NCI-H774 (cell line): Measurements from ENCODE around the gene CFP.

ENCODE experiments used
- DNase-seq: peaks from one replicate; lab custom pipeline; 2025; lab: John Stamatoyannopoulos, UW

The CFP gene

DNA sequence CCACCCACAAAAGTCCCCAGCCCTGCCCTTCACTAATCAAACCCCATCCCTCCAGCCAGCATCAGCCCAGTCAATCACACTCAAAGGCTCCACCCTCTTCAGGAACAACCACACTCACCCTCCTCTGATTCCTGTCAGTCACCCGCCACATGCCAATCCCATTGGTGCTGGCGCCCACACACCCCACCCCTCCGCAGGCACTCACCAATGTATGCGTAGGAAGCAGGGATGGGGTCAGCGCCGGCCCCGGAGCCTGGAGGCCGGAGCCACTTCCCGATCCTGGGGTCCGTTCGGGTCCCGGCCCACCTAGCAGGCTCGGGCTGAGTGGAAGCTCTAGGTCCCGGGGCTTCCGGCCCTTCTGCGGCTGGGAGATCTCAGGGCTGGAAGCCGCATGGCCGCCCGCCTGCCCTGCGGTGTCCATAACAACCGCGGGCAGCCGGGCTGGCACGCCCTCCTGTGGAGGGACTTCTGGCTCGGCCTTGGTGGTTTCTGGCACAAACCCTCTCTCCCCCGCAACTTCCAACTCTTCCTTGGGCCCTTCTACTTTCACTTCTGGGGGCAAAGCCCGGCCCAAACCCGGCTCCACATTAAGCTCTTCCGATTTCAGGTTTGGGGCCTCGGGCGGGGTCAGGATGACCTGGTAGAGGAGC, 7.9 kb upstream of the CFP start:
- no peak for DNase-seq

DNA sequence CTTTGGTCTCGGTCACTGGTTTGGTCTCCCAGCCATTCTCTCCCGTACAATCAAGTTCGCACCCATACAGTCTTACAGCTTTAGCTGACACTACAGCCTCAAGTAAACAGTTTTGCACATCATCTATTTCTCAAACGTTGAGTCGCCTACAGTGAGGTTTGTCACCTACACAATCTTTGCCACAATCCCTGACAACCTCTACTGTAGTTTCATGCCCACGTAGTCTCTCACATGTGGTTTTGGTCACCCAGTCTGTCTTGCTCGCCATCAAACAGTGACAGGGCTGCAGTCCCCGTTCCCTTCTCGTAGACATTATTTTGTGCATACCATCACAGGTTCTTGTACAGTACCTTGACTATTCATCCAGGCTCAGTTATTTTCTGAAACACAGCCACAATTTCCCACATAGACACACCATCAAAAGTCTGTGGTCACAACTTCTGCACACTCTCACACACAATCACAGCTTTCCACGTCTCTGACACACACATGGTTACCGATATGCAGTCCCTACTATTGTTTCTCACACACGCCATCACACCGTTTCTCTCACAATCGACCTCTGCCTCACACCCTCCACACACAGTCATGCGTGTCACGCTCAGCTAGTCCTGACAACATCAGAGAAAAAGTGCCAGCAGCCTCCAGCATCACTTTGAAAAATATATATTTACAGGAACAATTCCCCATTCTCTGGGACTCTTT, 5.3 kb upstream of the CFP start:
- DNase-seq, result no peak

GRCh38 chrX:47633689-47634590, 4.2 kb upstream of the CFP start:
- no peak for DNase-seq

DNA sequence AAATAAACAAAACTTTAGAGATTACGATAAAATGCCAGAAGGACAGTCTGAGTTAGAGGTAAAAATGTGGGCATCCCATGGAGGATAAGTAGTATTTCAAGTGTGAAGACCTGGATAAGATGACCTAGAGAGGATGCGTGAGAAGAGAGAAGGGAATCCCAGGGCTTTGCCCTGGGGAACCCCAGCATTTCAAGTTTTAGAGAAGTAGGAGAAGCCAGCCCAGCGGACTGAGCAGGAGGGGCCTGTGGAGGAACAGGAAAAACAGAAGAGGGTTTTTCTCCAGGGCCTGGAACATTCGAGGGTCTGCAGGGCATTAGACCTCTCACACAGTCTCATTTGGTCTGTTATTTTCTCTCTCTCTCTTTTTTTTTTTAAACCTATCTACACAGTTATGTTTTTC, 2.9 kb upstream of the CFP start:
- DNase-seq, result no peak

DNA sequence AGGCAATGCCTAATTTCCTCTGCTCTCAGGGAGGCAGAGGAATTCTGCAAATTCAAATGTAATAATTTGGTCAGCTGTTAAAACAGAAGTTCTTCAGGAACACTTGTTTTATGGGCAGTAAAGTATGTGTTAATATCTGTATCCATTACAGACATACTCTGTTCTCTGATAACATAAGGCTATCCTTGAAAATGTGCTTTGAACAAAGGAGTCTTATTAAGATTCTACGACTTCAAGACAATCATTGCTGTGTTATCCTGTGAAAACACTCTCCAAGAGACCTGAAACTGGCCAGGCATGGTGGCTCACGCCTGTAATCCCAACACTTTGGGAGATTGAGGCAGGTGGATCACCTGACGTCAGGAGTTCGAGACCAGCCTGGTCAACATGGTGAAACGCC, 1.9 kb upstream of the CFP start:
- no peak for DNase-seq

- no peak for DNase-seq
Observed at GRCh38 chrX:47628982-47629381, 748 bp downstream of the CFP start.

DNA sequence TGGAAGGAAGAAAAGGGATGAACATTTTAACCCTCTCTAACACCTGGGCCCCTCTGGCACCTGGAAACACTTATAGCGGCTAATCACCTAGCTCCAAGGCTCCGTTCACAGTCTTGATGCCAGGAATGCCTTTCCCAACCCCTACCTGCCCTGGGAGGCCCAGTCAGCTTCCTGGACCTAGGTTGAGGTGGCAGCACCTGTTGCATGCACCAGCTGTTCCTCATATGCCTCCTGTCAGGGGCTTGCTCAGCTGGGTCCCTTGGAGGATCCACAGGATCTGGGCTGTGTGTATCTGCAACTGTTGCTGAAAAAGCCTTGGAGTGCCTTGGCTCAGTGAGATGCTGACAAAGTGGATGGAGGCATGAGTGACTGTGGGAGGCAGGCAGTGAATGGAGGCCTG, 4.4 kb downstream of the CFP start:
- no peak for DNase-seq

GRCh38 chrX:47623540-47624027, 6.1 kb downstream of the CFP start:
- peak; percentile 72 for DNase-seq

GRCh38 chrX:47621851-47622250, 7.9 kb downstream of the CFP start:
- no peak for DNase-seq

- DNase-seq, result no peak
Observed at GRCh38 chrX:47620303-47620685, 9.4 kb downstream of the CFP start.

DNA sequence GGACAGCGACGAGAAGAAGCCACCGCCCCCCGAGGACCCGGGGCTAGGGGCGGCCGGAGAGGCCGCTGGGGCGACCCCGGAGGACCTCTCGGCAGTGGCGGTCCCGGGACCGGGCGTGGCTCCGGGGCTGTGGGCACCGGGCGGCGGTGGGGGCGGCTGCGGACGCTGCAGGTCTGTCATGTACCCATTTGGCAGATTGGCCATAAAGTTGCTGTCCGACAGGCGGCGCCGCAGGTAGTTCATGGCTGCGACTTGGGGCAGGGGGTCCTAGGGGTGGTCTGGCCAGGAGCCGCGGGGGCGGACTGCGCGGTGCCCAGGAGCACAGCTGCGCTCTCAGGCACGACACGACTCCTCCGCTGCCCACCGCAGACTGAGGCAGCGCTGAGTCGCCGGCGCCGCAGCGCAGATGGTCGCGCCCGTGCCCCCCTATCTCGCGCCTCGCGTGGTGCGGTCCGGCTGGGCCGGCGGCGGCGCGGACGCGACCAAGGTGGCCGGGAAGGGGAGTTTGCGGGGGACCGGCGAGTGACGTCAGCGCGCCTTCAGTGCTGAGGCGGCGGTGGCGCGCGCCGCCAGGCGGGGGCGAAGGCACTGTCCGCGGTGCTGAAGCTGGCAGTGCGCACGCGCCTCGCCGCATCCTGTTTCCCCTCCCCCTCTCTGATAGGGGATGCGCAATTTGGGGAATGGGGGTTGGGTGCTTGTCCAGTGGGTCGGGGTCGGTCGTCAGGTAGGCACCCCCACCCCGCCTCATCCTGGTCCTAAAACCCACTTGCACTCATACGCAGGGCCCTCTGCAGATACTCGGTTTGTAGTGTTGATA, 10.0 kb downstream of the CFP start, which contains the start of gene SYN1:
TSS of gene SYN1 (minus strand) at position 372 of the 817 bp plus-strand sequence. CDS start at position 243, 129 bp downstream.
- DNase-seq, result peak; percentile 77

DNA sequence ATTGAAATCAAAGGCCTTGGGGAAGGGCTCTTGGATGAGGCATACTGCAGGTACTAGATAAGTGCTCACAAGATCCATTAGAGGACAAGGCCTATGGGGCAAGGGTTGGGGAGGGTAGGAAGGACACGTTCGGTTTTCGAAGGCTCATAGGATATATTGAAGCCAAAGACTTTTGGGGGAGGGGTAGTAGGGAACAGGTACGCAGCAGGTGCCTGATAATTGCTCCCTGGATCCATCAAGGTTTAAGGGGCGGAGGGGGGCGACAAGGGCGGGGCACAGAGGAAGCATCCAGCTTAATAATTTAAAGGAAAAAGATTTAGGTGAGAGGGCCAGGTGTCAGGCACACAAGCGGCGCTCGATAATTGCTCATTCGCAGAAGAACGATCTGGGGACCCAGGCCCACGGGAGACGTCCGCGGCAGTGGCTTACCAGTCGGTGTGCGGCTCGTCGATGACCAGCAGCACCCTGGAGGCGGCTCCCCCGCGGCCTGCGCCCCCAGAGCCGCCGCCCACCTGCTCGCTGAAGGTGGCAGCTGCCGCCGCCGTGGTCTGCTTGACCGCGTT, 10.7 kb downstream of the CFP start:
- DNase-seq, result no peak

- DNase-seq, result no peak
Observed at GRCh38 chrX:47614618-47615017, 15.1 kb downstream of the CFP start.

DNA sequence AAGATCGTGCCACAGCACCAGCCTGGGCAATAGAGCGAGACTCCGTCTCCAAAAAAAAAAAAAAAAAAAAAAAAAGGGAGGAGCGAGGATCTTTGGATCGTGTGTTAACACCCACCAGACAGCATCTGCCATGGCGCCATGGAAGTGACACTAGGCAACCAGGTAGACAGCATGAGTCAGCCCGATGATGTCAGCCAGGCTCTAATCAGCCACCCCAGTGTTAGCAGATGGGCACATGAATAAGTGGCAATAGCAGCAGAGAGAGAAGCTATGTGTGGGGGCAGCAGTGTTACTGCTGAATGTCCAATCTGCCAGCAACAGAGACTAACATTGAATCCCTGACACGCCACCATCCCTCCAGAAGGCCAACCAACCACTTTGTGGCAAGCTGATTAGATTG, 16.6 kb downstream of the CFP start:
- DNase-seq, result no peak

DNA sequence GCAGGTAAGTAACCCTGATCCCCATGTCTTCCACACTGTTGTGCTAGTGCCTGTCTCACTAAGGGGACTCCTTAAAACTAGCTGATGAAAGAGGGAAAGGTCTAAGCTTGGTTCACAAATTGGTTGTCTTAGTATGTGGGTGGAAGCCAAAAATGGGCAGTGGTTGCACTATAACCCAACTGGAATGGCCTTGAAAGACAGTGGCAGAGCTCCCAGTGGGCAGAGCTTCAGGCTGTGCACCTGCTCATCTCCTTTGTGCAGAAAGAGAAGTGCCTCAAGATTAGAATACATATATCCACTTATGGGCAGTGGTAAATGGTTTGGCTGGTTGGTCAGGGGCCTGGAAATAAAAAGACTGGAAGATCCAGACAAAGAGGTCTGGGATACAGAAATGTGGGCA, 17.3 kb downstream of the CFP start:
- DNase-seq, result no peak

GRCh38 chrX:47611926-47612325, 17.8 kb downstream of the CFP start:
- DNase-seq, result no peak

DNA sequence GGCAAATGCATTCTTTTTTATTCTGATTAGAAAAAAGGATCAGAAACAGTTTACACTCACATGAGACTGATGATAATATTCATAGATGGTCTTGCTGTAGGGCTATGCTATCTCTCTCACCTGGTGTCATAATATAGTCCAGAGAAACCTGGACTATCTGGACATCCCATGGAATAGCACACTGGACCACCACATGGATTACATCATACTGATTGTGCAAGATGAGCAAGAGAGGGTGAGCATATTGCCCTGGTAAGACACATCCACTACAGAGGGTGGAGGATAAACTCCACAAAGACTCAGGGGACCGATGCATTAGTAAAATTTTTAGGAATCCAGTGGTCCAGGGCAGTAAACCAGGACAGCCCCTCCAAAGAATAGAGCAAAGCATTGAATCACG, 18.2 kb downstream of the CFP start:
- no peak for DNase-seq

DNA sequence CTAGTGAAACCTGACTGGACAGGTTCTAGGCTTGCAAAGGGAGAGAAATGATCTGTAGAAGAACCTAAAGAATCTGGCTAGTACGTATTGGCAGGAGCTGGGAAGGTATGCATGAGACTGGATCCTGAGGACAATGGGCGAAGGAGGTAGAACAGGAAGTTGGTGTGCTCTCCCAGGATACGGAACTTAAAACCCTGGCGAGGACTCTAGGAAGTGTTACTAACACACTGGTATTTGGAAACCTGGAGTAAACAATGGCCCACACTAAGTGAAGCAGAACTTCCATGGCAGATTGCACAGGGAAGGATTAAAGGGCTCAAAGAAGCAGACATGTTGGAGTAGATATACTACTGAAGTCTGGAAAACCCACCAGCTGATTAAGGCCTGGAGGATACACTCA, 19.2 kb downstream of the CFP start:
- no peak for DNase-seq

GRCh38 chrX:47608130-47608810, 21.5 kb downstream of the CFP start:
- DNase-seq, result no peak

DNA sequence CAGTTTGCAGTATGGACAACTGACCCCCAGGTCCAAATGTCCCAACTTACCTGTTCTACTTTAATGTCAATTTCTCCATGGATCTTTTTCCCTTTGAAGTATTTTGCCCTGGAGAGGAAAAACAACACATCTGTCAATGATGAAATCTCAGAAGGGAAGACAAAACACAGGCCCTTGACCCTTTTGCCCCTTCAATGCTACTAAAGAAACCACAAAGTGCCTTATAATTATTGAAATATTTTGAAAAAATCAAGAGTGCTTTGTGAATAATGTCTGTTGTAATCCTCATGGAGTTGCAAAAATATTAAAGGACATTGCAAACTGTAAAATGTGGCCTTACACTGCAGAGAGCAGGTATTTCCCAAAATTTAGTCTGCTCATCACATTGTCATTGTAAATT, 22.6 kb downstream of the CFP start:
- DNase-seq, result no peak

DNA sequence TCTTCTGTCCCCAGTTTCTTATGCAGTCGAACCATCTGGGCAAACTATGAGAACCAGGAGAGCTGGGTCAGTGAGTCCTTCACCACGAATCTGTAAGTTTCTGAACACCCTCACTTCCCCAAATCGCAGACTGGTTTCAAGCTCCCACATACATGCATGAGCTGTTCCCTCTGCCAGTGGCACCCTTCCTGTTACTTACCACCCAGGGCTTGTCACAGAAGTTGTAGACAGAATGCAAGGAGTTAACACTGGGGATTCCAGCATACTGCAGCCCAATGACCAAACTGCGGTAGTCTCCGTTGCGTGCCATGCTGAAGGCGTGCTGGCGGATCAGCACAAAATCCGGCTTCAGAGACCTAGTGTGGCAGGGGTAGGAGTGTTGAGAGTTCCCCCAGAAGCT, 24.7 kb downstream of the CFP start:
- DNase-seq, result no peak
